ENCODE results near the gene TMEM190.

DNA sequence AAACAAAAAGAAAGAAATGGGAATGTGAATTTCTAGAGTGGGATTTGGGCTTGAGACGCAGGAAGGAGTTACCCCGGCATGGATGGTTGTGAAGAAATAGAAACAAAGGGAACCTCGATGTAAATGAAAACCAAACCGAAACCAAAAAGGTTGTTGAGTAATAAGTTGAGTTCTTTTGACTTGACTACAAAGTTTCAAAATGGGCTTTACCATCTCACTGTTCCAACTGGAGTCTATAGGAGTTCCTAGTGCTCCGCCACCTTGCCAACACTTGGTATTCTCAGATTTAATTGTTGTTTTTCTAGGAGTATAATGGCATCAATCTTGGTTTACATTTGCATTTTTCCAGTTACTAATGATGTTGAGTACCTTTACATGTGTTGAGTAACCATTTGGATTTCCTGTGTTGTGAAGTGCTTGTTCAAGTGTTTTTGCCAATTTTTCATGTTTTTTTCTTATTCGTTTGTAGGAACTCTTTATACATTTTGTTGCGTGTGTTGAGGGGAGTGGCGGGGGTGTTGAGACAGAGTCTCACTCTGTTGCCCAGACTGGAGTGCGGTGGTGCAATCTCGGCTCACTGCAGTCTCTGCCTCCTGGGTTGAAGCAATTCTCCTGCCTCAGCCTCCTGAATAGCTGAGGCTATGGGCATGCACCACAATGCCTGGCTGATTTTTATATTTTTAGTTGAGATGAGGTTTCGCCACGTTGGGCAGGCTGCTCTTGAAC lies 21.7 kb downstream of the TMEM190 start:
- TF ChIP-seq, protein P1, sequence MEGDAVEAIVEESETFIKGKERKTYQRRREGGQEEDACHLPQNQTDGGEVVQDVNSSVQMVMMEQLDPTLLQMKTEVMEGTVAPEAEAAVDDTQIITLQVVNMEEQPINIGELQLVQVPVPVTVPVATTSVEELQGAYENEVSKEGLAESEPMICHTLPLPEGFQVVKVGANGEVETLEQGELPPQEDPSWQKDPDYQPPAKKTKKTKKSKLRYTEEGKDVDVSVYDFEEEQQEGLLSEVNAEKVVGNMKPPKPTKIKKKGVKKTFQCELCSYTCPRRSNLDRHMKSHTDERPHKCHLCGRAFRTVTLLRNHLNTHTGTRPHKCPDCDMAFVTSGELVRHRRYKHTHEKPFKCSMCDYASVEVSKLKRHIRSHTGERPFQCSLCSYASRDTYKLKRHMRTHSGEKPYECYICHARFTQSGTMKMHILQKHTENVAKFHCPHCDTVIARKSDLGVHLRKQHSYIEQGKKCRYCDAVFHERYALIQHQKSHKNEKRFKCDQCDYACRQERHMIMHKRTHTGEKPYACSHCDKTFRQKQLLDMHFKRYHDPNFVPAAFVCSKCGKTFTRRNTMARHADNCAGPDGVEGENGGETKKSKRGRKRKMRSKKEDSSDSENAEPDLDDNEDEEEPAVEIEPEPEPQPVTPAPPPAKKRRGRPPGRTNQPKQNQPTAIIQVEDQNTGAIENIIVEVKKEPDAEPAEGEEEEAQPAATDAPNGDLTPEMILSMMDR (IDR thresholded peaks at IDR 0.05), result no peak
- no peak for TF ChIP-seq POLR2A (IDR thresholded peaks at IDR 0.05)
